HL-60/S4 treated with phorbol 12-myristate 13-acetate at 8.2 ng/mL for 4 days and 3 days (cell line): ENCODE measurements around the gene FUT1.
"Not testable (repeated sequence)": the region's sequence is repeated elsewhere in the genome, so short reads cannot be mapped to it uniquely, and the experiment has no call there.

Source experiments
- in situ Hi-C: fragments of 300-500 bp; cut with MboI; formaldehyde crosslinking; loops from 2 replicates; pipeline ENCODE4 v1.15.0; 2022; ENCODE audit warnings: low sequenced_read_pairs

The FUT1 gene

GRCh38 chr19:48719263-48720171 lies 32.9 kb downstream of the FUT1 start, which contains the start of gene MAMSTR:
TSS of gene MAMSTR (minus strand) at chr19:48719725. CDS start at chr19:48719031, 694 bp downstream.
- in situ Hi-C loops, result no loop called here

GRCh38 chr19:48718711-48719231 lies 33.7 kb downstream of the FUT1 start:
- in situ Hi-C loops, result no loop called here

- in situ Hi-C loops, result not testable (repeated sequence)
Measured at GRCh38 chr19:48718106-48718505, 34.3 kb downstream of the FUT1 start.

GRCh38 chr19:48716562-48717291 lies 35.7 kb downstream of the FUT1 start:
- in situ Hi-C loops, result no loop called here

GRCh38 chr19:48715681-48716171 lies 36.7 kb downstream of the FUT1 start:
- in situ Hi-C loops, result no loop called here

- in situ Hi-C loops, result no loop called here
Measured at GRCh38 chr19:48714759-48715675, 37.4 kb downstream of the FUT1 start.

GRCh38 chr19:48713864-48714755 lies 38.3 kb downstream of the FUT1 start:
- in situ Hi-C loops, result no loop called here

- in situ Hi-C loops, result no loop called here
Measured at GRCh38 chr19:48713041-48713863, 39.2 kb downstream of the FUT1 start.

- in situ Hi-C loops, result no loop called here
Measured at GRCh38 chr19:48711106-48711662, 41.3 kb downstream of the FUT1 start.

GRCh38 chr19:48708471-48708870 lies 44.0 kb downstream of the FUT1 start:
- in situ Hi-C loops, result no loop called here

- in situ Hi-C loops, result no loop called here
Measured at GRCh38 chr19:48705431-48705830, 47.0 kb downstream of the FUT1 start.

GRCh38 chr19:48703316-48703715 lies 49.1 kb downstream of the FUT1 start:
- in situ Hi-C loops, result no loop called here

GRCh38 chr19:48702701-48703100 lies 49.7 kb downstream of the FUT1 start:
- in situ Hi-C loops, result no loop called here

GRCh38 chr19:48698046-48698445 lies 54.4 kb downstream of the FUT1 start:
- in situ Hi-C loops, result no loop called here
